ENCODE data around the gene HSD17B2.
"Not testable (repeated sequence)": the region's sequence is repeated elsewhere in the genome, so short reads cannot be mapped to it uniquely, and the experiment has no call there.

The HSD17B2 gene

GRCh38 chr16:82074019-82074558 is 39.0 kb downstream of the HSD17B2 start:
- no peak for DNase-seq (ENCODE audit: low read depth in 2 of 2, low spot score in 1 of 2)

- DNase-seq (ENCODE audit: low read depth in 2 of 2, low spot score in 1 of 2): no peak
These were observed 43.1 kb downstream of the HSD17B2 start for GRCh38 chr16:82078125-82078524.

- DNase-seq (ENCODE audit: low read depth in 2 of 2, low spot score in 1 of 2): no peak
These were observed 44.8 kb downstream of the HSD17B2 start for GRCh38 chr16:82079892-82080291.

- no peak for DNase-seq (ENCODE audit: low read depth in 2 of 2, low spot score in 1 of 2)
These were observed 46.2 kb downstream of the HSD17B2 start for GRCh38 chr16:82081264-82081663.

GRCh38 chr16:82082097-82082496 is 47.0 kb downstream of the HSD17B2 start:
- DNase-seq (ENCODE audit: low read depth in 2 of 2, low spot score in 1 of 2): no peak

- no peak for DNase-seq (ENCODE audit: low read depth in 2 of 2, low spot score in 1 of 2)
These were observed 47.6 kb downstream of the HSD17B2 start for GRCh38 chr16:82082543-82083244.

GRCh38 chr16:82083710-82084353 is 48.8 kb downstream of the HSD17B2 start:
- DNase-seq (ENCODE audit: low read depth in 2 of 2, low spot score in 1 of 2): no peak

GRCh38 chr16:82085011-82085779 is 50.1 kb downstream of the HSD17B2 start:
- no peak for DNase-seq (ENCODE audit: low read depth in 2 of 2, low spot score in 1 of 2)

GRCh38 chr16:82088483-82088882 is 53.4 kb downstream of the HSD17B2 start:
- no peak for DNase-seq (ENCODE audit: low read depth in 2 of 2, low spot score in 1 of 2)

- no peak for DNase-seq (ENCODE audit: low read depth in 2 of 2, low spot score in 1 of 2)
These were observed 56.2 kb downstream of the HSD17B2 start for GRCh38 chr16:82091241-82091640.

GRCh38 chr16:82092711-82093110 is 57.7 kb downstream of the HSD17B2 start:
- no peak for DNase-seq (ENCODE audit: low read depth in 2 of 2, low spot score in 1 of 2)

GRCh38 chr16:82093666-82094300 is 58.7 kb downstream of the HSD17B2 start:
- DNase-seq (ENCODE audit: low read depth in 2 of 2, low spot score in 1 of 2): no peak

- no peak for DNase-seq (ENCODE audit: low read depth in 2 of 2, low spot score in 1 of 2)
These were observed 60.0 kb downstream of the HSD17B2 start for GRCh38 chr16:82094942-82095540.

- no peak for DNase-seq (ENCODE audit: low read depth in 2 of 2, low spot score in 1 of 2)
These were observed 61.6 kb downstream of the HSD17B2 start for GRCh38 chr16:82096641-82097040.

- DNase-seq (ENCODE audit: low read depth in 2 of 2, low spot score in 1 of 2): no peak
These were observed 70.1 kb downstream of the HSD17B2 start for GRCh38 chr16:82105107-82105506.

- no peak for DNase-seq (ENCODE audit: low read depth in 2 of 2, low spot score in 1 of 2)
These were observed 73.0 kb downstream of the HSD17B2 start for GRCh38 chr16:82108100-82108499.

GRCh38 chr16:82108774-82109173 is 73.7 kb downstream of the HSD17B2 start:
- no peak for DNase-seq (ENCODE audit: low read depth in 2 of 2, low spot score in 1 of 2)

- not testable (repeated sequence) for DNase-seq (ENCODE audit: low read depth in 2 of 2, low spot score in 1 of 2)
These were observed 74.2 kb downstream of the HSD17B2 start for GRCh38 chr16:82109266-82109665.

- no peak for DNase-seq (ENCODE audit: low read depth in 2 of 2, low spot score in 1 of 2)
These were observed 76.9 kb downstream of the HSD17B2 start for GRCh38 chr16:82111944-82112343.

GRCh38 chr16:82113741-82114140 is 78.7 kb downstream of the HSD17B2 start:
- no peak for DNase-seq (ENCODE audit: low read depth in 2 of 2, low spot score in 1 of 2)

- no peak for DNase-seq (ENCODE audit: low read depth in 2 of 2, low spot score in 1 of 2)
These were observed 81.5 kb downstream of the HSD17B2 start for GRCh38 chr16:82116535-82116934.
